ENCODE data around the gene HS3ST5.

- TF ChIP-seq EGR1 (IDR thresholded peaks at IDR 0.05; ENCODE audit: low read depth in 2 of 2) (no peak), TAF1 (conservative IDR thresholded peaks at IDR 0.05) (no peak), RAD21 (IDR thresholded peaks at IDR 0.05) (no peak), GABPA (IDR thresholded peaks at IDR 0.05 in 1 of 2, conservative IDR thresholded peaks at IDR 0.05 in 1 of 2) (no peak), YY1 (IDR thresholded peaks at IDR 0.05) (no peak), NR2F2 (IDR thresholded peaks at IDR 0.05) (no peak), HNF4G (IDR thresholded peaks at IDR 0.05) (no peak)
- TF ChIP-seq, protein P1, sequence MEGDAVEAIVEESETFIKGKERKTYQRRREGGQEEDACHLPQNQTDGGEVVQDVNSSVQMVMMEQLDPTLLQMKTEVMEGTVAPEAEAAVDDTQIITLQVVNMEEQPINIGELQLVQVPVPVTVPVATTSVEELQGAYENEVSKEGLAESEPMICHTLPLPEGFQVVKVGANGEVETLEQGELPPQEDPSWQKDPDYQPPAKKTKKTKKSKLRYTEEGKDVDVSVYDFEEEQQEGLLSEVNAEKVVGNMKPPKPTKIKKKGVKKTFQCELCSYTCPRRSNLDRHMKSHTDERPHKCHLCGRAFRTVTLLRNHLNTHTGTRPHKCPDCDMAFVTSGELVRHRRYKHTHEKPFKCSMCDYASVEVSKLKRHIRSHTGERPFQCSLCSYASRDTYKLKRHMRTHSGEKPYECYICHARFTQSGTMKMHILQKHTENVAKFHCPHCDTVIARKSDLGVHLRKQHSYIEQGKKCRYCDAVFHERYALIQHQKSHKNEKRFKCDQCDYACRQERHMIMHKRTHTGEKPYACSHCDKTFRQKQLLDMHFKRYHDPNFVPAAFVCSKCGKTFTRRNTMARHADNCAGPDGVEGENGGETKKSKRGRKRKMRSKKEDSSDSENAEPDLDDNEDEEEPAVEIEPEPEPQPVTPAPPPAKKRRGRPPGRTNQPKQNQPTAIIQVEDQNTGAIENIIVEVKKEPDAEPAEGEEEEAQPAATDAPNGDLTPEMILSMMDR (IDR thresholded peaks at IDR 0.05; ENCODE audit: low read depth, low read length, missing input control) = no peak
- TF ChIP-seq, protein P2, sequence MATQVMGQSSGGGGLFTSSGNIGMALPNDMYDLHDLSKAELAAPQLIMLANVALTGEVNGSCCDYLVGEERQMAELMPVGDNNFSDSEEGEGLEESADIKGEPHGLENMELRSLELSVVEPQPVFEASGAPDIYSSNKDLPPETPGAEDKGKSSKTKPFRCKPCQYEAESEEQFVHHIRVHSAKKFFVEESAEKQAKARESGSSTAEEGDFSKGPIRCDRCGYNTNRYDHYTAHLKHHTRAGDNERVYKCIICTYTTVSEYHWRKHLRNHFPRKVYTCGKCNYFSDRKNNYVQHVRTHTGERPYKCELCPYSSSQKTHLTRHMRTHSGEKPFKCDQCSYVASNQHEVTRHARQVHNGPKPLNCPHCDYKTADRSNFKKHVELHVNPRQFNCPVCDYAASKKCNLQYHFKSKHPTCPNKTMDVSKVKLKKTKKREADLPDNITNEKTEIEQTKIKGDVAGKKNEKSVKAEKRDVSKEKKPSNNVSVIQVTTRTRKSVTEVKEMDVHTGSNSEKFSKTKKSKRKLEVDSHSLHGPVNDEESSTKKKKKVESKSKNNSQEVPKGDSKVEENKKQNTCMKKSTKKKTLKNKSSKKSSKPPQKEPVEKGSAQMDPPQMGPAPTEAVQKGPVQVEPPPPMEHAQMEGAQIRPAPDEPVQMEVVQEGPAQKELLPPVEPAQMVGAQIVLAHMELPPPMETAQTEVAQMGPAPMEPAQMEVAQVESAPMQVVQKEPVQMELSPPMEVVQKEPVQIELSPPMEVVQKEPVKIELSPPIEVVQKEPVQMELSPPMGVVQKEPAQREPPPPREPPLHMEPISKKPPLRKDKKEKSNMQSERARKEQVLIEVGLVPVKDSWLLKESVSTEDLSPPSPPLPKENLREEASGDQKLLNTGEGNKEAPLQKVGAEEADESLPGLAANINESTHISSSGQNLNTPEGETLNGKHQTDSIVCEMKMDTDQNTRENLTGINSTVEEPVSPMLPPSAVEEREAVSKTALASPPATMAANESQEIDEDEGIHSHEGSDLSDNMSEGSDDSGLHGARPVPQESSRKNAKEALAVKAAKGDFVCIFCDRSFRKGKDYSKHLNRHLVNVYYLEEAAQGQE (IDR thresholded peaks at IDR 0.05) = no peak
- TF ChIP-seq, protein P3, sequence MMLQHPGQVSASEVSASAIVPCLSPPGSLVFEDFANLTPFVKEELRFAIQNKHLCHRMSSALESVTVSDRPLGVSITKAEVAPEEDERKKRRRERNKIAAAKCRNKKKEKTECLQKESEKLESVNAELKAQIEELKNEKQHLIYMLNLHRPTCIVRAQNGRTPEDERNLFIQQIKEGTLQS (IDR thresholded peaks at IDR 0.05) = no peak
- TF ChIP-seq, protein P4, sequence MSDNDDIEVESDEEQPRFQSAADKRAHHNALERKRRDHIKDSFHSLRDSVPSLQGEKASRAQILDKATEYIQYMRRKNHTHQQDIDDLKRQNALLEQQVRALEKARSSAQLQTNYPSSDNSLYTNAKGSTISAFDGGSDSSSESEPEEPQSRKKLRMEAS (IDR thresholded peaks at IDR 0.05) = no peak
These were observed 141.9 kb downstream of the HS3ST5 start for GRCh38 chr6:114200891-114201290.
